ENCODE data around the gene MYADML2.
"Not testable (repeated sequence)": the region's sequence is repeated elsewhere in the genome, so short reads cannot be mapped to it uniquely, and the experiment has no call there.

MYADML2 gene

DNA sequence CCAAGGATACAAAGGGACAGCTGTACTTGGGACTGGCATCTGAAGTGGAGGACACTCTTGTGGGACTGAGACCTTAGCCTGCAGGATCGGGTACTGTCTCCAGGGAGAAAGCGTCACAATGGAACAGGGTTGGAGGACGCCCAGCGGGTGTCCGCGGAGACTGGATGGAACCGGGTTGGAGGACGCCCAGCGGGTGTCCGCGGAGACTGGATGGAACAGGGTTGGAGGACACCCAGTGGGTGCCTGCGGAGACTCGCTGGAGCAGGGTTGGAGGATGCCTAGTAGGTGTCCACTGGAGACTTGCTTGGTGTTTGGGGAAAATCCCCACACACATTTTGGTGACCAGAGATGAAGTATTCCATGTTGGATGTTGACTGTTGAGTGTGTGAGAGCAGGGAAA is at the start of gene MYADML2:
Gene MYADML2 (minus strand): TSS at position 45 of the 400 bp plus-strand sequence. CDS start 5,492 bp downstream, outside the sequence.
- DNase-seq (ENCODE audit: low spot score): no peak

DNA sequence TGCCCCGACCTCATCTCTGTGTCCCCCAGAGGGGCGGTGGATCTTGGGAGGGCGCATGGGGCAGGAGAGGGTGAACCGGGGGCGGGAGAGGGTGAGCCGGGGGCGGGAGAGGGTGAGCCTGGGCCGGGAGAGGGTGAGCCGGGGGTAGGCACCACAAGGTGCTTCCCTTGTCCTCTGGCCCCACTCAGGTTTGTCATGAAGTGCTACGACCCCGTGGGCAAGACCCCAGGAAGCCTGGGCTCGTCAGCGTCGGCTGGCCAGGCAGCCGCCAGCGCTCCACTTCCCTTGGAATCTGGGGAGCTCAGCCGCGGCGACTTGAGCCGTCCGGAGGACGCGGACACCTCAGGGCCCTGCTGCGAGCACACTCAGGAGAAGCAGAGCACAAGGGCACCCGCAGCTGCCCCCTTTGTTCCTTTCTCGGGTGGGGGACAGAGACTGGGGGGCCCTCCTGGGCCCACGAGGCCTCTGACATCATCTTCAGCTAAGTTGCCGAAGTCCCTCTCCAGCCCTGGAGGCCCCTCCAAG is 49.3 kb upstream of the MYADML2 start:
- DNase-seq (ENCODE audit: low spot score): no peak

- no peak for DNase-seq (ENCODE audit: low spot score)
These were observed 48.6 kb upstream of the MYADML2 start for GRCh38 chr17:81995463-81996231.

GRCh38 chr17:81994593-81995462 is 47.8 kb upstream of the MYADML2 start:
- DNase-seq (ENCODE audit: low spot score): no peak

DNA sequence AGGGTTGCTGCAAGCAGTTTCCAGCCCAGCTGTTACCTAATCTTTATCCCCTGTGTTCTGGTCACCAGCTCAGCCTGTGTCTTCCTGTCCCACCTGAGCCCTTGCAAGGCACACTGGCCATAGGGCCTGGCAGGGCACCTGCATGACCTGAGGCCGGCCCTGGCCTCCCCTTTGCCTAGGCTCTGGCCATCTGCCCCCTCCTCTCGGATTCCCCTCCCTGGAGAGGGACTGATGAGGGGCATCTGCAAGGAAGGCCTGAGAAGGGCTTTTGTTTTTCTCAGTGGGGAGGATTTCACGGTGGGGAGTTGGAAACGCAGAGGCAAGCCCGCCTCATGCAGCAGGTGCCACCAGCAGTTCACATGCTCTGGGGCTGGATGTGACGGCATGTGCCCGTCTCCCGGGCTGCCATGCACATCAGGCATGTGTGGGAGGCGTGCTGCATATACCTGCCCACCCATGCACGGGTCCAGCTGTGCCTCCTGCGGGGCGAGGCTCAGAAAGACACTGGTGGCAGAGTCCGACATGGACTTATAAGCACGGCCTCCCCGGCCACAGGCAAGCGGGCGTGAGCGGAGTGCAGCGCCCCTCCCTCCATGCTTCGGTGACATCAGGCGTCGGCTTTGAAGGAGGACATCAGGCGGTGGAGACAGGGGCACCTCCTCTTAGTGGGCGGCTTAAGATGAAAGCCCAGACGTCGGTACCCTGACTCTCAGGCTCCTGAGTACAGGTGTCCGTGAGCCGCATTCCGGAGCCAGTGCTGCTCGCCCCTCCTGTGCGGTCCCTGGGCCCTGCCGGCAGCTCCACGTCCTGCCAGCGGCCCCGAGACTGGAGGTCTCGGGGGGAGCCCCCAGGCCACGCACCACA is 46.9 kb upstream of the MYADML2 start:
- DNase-seq (ENCODE audit: low spot score): no peak

DNA sequence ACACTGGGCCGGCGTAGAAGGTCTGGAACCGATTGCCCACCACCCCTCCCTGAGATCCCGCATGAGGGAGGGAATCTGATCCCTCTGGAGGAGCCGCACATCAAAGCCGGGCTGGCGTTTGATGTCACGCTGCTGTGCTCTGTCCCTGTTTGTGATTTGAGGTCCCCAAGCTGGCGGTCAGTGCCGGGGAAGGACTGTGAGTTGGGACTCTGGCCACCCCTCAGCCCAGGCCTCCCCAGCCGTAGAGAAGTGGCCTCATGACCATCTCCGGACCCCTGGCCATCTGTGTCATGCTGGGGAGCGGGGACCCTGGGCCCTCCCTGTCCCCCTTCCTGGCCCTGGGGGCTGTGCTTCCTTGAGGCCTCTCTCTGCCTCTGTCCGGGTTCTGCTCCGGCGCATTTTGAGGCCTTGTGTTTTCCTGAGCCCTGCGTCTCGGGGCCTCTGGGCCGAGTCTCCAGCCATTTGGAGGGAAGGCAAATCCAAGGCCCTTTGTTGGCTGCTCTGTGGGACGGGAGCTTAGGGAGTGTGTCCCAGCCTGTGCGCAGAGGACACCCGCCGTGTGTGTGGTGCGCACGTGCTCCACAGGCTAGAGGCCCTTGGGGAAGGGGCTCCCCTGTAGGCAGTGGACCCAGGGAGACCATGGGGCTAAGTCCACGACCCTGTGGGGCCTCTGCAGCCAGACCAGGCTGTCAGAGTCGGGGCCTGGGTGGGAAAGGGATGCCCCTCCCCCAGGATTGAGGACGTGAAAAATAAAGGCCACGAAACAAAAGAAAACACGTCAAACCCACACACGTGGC is 45.5 kb upstream of the MYADML2 start:
- DNase-seq (ENCODE audit: low spot score): no peak

DNA sequence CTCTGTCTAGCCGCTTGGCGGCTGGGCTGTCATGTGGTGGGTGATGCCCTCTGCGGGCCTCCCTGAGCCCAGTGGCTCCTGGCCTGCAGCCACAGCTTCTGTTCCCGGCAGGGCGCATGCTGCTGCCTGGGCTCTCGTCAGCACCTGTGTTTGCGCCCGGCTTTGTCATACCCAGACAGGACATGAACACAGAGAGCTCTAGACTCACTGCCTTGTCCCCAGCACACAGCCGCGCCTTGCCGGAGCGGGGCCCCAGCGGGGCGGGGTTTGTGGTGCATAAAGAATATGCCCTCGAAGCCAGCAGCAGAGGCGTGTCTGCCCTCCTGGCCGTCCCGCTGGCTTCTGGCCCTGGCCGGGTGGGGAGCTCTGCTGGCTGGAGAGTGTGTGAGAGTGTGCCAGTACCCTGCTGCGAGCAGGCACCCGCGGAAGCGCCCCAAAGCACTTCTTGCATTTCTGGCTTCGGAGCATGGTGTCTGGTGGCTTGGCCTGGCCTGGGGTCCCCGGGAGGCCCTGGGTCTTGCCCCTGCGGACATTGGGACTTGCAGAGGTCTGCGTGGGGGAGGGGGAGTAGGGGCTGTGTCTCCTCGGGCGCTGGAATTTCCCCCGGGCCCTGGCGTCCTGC is 44.8 kb upstream of the MYADML2 start:
- peak; percentile 85 for DNase-seq (ENCODE audit: low spot score)

DNA sequence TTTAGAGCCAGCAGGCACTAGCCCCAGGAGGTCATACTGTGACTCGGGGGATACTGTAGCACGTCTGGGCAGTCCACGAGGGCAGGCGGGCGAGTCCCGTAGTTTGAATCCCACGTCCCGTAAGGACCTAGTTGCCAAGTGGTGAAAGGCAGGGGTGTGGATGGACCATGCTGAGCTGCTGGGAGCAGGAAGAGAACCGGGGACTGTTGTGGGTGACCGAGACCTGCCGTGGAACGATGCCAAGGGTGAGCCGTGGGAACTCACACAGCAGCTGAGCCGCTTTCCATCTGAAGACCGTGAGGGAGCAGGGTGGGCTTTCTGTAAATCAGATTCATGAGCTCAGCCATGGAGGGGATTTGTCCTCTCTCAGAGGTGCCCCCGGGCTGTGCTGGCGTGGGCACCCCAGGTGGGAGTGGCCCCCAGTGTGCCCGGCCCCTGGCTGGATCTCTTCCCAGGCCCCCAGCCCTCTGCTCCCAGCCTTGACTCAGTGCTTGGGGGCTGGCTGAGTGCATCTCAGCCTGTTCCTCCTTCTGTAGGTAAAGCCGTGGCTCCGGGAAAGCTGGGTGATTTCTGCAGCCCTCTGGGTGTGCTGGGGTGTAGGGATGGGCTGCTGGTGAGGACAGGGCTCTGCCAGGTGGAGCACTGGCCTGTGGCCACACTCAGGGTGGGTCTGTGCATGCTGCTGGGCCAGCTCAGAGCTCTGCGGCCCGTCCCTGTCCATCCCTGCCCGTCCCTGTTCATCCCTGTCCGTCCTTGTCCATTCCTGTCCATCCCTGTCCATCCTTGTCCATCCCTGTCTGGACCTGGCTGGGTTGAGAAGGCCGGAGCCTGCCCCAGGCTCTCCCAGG is 44.0 kb upstream of the MYADML2 start:
- DNase-seq (ENCODE audit: low spot score): no peak

DNA sequence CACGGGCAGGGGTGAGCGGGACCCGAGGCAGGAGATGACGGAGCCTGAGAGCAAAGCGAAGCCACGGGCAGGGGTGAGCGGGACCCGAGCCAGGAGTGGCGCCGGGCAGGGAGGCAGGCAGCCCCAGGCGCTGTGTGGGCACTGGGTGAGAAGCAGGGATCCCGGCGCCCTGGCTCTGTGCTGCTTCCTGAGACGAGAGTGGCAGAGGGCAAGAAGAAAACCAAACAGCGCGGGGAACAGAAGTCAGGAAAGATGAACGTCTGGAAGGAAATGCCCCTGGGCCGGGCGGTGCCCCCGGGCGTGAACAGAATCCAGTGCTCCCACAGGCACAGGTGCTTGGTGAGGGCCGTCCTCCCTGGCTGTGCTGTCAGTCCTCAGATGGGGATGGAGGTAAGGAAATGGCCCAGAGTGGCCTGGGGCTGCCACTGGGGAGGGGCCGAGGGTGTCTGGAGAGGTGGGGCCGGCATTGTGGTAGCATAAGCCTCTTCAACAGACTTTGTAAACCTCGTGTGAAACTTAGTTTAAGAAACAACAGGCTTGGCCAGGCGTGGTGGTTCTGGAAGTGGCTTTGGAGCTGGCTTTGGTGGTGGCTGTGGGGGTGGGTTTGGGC is 40.2 kb upstream of the MYADML2 start:
- no peak for DNase-seq (ENCODE audit: low spot score)

DNA sequence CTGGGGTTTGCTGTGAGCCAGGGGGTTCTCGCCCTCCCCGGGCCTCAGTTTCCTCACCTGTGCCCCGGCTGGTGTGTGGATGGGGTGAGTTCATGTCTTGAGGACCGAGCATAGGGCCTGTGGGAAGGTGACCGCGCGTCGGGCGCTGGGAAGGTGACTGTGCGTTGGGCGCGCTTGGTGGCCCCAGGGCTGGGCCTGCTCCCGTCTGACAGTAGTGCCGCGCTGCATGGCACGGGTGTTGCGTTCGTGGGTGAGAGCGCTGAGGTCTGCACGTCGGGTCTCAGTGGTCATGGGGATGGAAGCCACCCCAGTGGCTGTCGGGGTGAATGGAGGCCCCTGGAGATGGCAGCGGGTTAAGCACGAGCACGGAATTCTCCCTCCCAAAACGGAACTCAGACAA is 39.6 kb upstream of the MYADML2 start:
- no peak for DNase-seq (ENCODE audit: low spot score)

DNA sequence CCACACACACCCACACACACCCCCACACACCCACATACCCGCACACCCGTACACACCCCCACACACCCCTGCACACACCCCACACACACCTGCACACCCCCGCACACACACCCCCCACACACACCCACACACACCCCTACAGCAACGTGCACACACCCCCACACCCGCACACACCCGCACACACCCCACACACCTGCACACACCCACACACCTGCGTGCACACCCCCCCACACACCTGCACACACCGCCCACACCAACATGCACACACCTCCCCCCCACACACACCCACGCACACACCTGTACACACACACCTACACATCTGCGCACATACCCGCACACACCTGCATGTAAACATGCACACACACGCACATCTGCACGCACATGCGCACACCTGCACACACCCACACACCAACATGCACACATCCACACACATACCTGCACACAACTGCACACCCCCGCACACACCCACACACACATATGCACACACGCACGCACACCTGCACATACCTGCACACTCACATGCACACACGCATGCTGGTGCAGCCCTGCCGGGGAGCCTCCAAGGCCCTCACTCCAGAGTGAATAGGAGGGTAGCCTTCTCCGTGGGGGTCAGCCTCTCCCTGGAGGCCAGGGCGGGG is 37.9 kb upstream of the MYADML2 start:
- DNase-seq (ENCODE audit: low spot score): no peak

GRCh38 chr17:81983639-81984373 is 36.8 kb upstream of the MYADML2 start:
- no peak for DNase-seq (ENCODE audit: low spot score)

DNA sequence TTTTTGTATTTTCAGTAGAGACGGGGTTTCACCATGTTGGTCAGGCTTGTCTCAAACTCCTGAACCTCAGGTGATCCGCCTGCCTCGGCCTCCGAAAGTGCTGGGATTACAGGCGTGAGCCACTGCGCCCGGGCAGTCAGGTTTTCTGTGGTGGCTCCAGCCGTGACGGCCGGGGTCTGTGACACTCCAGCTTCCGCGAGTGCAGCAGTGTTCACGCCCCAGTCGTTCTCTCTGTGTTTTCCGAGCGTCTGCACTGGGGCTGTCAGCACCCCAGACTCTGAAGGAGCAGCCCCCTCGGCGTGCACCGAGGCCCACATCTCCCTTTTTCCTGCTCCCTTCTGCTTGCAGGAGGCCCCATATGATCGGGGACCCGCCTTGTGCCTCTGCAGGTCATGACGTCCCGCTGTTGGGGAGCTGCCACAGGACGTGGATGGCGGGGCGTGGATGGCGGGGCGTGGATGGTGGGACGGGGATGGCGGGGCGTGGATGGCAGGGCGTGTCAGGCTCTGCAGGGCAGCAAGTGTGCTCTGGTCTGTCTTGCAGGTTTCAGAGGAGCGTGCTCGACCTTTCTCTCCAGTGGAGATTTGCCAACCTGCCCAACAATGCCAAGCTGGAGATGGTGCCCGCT is 36.1 kb upstream of the MYADML2 start:
- DNase-seq (ENCODE audit: low spot score): no peak

DNA sequence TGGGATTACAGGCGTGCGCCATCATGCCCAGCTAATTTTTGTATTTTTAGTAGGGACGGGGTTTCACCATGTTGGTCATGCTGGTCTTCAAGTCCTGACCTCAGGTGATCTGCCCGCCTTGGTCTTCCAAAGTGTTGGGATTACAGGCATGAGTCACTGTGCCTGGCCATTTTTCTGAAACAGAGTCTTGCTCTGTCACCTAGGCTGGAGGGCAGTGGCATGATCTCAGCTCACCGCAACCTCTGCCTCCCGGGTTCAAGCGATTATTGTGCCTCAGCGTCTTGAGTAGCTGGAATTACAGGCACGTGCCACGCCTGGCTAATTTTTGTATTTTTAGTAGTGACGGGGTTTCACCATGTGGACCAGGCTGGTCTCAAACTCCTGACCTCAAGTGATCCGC is 34.5 kb upstream of the MYADML2 start:
- not testable (repeated sequence) for DNase-seq (ENCODE audit: low spot score)

- DNase-seq (ENCODE audit: low spot score): no peak
These were observed 33.8 kb upstream of the MYADML2 start for GRCh38 chr17:81980707-81981343.

GRCh38 chr17:81980122-81980521 is 33.1 kb upstream of the MYADML2 start:
- DNase-seq (ENCODE audit: low spot score): no peak
